ENCODE data around the gene AFAP1.
A peak's percentile ranks its signal among the peaks of the same experiment; 100 is the strongest.
"Not testable (repeated sequence)": the region's sequence is repeated elsewhere in the genome, so short reads cannot be mapped to it uniquely, and the experiment has no call there.

AFAP1 gene

DNA sequence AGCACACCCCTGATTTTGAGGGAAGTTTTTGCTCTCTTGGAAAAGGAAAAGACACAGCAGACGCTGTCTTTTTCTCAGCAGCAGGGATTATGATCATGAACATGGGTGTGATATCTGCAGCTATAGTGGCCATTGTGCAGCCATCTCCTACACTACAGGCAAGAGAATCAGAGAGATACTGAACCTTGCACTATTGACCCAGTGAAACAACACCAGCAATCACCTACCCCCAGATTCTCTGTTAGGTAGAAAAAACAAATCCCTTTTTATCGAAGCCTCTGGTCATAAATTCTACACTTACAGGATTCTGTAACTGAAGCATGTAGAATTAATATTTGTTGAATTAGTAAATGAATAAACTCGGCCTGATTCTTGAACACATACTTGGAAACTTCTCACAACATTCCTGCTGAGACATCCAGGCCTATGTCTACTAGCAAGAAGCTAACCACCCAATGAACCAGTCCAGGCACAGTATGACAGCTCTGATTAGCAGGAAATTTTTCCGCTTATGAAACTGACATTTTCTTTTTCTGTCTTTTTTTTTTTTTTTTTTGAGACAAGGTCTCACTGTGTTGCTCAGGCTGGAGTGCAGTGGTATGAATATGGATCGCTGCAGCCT is 5.0 kb upstream of the AFAP1 start:
- no peak for DNase-seq

DNA sequence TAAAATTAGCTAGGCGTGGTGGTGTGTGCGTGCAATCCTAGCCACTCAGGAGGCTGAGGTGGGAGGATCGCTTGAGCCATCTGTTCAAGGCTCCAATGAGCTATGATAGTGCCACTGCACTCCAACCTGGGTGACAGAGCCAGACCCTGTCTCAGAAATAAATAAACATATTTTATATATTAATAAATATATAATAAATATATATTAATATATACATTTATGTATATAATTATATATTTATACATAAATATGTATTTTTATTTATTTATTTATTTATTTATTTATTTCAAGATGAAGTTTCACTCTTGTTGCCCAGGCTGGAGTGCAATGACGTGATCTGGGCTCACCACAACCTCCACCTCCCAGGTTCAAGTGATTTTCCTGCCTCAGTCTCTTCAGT is 4.0 kb upstream of the AFAP1 start:
- not testable (repeated sequence) for DNase-seq

DNA sequence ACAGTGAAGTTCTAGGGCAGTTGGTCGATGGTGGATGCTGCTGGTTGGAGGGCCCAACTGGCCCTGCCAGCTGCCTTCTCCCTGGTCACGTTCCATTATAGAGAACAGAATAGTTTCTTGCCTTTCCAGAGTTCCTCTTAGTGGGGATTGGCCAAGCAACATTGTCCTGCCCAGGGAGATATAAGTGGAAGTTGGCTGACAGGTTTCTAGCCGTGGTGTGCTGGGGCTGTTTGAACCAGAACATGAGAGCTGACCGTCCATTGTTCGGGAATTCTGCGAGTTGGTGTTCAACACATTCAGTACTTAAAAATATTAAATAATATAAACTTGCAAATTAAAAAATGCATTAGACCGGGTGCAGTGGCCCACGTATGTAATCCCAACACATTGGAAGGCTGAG is 3.5 kb upstream of the AFAP1 start:
- no peak for DNase-seq

DNA sequence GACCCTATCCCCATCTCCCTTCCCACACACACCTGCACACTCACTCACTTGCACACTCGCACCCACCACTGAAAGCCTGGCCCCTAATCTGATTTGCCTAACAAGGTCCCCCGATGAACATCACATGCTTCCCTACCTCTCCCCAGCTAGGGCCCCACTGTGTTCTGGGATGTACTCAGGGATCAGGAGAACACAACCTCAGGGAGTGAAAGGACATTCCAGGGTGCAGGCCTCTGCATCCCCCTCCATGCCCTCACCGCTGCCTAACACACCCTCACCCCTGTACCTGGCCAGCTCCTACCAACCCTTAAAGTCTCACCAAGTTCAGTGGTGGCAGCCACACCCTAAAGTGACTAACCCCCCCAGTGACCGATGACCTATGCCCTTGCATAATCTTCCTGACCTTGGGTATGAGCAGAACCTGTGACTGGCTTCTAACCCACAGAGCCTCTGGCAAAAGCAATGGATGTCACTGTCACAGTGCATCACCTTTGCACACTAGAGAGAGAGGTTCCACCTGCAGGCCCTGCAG is 2.4 kb upstream of the AFAP1 start:
- no peak for DNase-seq

DNA sequence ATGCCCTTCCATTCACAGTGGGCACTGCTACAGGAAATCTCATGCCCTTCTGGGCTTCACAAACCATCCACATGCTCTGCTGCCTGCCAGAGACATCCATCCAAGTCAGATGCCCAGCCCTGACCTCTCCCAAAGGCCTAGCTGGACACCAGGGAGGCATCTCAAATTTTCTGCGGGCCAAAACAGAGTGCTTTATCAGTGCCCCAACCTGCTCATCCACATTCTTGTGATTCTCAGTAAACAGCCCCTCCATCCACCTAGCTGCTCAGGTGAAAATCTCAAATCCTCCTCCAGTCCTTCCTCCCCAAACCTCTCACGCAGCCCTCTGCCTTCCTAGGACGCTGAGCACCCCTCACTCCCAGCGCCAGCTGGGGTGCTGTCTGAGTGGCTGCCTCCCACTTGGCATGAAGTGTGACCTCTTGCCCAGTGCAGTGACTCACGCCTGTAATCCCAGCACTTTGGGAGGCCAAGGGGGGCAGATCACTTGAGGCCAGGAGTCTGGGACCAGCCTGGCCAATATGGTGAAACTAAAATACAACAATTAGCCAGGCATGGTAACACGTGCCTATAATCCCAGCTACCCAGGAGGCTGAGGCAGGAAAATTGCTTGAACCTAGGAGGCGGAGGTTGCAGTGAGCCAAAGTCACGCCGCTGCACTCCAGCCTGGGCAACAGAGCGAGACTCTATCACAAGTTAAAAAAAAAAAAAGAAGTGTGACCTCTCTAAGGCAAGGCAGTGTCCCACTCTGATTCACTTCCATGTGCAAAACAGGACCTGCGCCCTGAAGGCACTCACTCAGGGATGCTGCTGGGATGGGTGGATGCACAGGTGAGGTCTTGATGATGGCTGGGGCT is 1.7 kb upstream of the AFAP1 start:
- no peak for DNase-seq

DNA sequence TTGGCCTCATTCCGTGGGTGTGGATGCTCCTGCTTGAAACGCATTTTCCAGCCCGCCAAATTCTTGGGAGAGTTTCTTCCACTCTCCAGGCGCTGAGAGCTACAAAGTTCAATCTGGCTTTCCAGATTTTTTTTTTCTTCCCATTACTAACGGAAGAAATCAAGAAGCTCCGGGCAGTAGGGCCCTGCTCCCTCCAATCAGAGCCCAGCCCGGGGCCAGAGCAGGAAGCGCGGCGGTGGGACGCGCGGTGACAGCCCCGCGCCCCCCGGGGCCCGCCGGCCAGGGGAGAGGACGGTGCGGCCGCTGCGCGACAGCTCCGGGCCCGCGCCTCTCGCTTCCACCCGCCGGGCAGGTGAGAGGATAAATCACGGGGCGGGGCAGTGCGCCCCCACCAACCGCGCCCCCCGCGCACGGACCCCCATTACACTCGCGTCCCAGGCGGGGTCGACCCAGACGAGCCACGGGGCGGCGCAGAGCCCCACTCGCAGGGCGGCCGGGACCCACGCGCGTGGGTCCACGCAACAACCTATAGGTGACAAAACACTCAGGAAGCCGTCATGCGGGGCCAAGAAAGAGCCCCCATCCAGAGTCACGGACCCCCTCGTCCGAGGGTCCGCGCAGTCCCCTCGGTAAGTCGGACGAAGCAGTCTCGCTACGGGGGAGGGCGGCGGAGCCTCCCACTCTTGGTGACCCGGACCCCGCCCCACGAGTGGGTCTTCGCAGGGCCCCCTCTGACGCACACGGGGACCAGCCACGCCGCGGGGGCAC is 868 bp downstream of the AFAP1 start:
- no peak for DNase-seq

DNA sequence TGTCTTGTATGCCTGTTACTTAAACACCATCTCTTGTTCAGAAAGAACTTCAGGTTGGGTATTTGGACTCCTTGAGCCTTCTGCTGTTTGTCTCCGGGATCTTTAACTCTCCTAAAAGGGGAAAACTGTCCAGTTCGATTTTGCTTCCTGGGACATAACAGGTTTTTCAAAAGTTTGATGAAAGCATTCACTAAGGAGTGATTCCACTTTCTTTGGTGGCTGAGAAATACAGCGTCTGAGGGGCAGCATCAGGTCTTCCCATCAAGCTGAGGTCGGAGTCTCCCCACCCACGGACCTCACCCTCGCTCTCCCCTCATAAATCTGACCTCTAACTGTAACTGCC is 1.4 kb downstream of the AFAP1 start:
- DNase-seq, result no peak

DNA sequence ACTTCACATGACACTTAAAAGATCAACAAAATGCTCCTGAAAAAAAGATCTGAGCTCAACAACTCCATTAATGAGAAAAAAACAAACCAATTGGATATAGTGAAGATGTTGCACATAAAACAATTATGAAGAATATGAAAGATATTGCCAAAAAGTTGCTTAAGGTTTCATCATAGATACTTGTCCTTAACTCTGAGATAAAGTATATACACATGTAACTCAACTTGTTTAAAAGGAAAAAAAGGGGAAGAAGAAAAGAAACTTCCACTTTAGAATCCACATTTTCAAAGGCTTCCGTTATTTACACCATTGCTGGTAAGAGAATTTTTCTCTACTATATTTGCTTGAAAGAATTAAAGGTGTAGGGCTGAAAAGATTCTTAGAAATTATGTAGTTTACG is 2.7 kb downstream of the AFAP1 start:
- DNase-seq, result no peak

DNA sequence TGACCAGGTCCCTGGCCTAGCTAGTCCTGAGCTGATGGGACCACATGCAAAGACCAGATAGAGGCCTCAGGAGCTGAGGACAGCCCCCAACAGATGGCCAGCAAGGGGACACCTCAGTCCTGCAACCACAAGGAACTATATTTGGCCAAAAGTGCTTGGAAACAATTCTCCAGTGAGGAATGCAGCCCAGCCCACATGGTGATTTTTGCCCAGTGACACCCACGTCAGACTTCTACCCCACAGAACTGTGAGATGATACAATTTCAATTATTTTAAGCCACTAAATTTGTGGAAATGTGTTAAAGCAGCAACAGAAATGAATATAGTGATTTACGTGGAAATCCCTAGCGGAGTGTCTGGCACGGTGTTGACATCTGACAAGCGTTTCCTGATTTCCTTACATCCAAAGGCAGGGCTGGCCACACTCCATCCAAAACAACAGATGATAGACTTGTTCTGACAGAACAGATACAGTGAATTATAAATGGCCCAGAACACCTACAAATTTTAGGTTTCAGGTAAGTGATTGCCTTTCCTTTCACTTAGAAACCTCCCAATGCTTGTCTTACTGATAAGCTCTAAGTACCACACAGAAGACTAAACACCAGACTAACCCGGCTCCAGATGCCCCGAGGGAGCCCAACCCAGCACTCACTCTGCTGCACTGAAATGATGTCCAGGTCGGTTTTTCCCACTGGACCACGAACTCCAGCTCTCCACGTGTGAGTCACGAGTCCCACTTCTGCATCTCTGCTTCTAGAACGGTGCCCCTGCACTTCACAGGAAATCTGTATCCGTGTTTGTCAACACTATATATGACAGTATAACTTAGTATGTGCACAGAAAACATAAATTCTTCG is 5.8 kb downstream of the AFAP1 start:
- no peak for DNase-seq

DNA sequence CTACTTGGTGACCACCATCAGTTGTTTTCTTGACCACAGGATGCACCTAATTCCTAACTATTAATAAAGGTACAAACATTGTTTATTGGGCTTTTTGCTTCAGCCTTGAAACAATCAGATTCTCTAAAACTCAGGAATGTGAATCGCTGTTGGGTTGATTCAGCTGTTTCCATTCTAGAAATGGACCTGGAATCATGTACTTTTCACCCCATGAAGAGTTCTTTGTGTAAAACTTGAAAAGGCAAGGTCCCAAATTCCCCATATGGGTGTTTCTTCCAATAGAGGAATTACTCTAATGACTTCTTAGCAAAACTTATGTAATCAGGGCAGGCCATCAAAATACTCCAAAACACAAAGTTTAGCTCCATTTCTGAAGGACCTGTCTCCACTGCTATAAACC is 7.4 kb downstream of the AFAP1 start:
- no peak for DNase-seq

DNA sequence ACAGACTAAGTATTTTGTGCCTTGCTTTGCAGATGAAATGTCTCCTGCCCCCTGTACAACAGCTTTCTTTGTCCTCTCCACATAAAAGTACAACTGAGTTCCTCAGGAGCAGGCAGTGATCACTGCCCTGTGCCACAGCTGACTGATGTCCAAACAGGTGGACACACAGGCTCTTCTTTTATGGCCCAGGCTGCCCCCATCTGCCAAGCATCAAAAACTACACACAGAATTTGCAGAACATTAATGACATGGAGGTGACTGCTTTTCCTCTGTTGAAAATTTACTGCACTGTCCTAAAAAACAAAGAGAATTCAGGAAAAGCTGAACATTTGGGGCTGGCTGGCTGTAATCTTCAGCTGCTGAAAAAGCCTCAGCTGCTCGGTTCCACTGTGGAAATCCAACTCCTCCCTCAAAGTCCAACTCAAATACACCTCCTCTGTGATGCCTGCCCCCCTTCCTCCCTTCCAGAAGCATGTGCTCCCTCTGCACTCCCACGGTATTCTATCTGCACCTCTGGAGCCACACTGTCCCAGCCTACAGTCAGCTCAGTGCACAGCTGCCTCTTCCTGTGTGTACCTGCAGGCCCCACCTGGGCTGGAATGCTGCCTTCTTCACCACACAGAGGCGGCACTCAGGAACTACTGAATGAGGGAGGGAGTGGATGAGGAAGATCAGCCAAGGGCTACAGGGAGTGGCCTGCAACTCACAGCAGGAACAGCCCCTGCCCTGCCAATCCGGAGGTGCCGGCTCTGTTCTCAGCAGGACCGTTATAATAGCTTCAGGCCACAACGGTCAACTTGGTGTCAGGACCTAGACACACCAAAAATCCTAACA is 10.3 kb downstream of the AFAP1 start:
- DNase-seq, result peak; percentile 46

DNA sequence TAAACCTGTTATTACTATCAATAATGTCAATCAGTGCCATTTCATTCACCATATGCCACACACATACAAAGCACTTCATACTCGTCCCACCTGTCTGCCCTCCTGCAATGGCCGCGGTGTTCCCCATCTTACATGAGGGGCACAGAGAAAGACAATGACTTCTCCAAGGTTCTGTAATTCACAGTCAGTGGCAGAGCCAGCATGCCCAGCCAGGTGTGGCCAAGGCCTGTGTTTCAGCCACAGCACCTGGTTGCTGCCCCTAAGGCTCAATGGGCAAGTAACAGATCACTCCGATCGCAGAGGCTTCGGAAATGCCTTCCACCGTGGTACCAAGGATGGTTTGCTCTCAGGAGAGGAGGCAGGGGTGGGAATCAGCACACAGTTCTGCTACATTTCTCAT is 10.9 kb downstream of the AFAP1 start:
- peak; percentile 38 for DNase-seq

DNA sequence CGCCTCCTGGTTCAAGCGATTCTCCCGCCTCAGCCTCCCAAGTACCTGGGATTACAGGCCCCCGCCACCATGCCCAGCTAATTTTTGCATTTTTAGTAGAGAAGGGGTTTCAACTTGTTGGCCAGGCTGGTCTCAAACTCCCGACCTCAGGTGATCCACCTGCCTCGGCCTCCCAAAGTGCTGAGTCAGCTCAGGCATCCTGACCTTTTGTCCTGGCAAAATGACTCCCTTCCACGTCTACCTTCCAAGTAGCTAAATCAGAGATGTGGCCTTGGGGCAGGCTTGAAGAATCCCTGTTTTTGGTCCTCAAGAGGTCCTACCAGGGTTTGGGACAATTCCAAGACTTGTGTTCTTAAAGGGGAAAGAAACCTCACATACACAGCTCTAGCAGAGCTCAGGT is 12.8 kb downstream of the AFAP1 start:
- DNase-seq, result no peak

DNA sequence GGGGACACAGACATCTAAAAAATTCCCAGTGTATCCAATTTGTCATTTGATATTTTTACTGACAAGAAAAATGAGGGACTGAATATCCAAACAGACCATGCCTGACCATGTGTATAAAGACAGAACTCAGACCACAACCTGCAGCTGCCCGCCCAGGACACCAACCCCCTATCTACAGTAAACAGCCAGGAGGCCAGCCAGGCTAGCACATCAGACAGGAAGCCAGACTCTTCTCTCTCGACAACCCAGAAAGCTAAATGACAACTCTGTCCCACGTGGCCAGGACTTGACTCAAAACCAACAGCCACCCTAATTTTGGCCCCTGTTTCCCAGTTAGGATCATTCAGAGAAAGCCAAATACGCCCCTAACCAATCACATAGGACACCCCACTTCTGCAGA is 15.1 kb downstream of the AFAP1 start:
- DNase-seq, result no peak

DNA sequence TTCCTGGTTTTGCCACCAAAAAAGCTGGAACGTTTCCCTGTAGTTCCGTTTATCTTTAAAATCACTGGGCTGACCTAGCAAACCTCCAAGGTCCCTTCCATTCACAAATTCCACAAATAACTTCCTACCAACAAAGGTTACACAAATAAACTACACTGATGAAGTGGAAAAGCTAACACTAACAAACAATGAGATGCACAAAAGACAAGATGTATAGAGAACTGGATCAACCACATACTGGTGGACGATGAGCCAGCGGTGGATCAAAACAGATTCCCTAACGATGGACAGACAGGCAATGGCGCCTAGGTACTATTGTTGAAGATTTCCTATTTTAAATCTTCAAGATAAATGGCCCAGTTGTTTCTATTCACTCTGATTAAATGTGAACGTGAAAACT is 15.5 kb downstream of the AFAP1 start:
- no peak for DNase-seq

DNA sequence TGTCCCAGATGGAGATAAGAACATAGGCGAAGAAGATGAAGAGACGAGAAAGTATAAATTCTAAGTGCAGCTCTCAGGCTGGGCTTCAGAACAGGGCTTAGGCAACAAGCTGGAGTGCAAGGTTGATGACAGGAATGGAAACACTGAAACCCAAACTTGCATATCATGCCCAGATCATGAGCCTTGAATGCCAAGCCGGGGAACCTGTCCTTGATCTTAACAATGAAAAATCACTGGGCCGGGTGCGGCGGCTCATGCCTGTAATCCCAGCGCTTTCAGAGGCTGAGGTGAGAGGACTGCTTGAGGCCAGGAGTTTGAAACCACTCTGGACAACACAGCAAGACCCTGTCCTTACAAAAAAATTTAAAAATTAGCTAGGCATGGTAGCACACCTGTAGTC is 17.2 kb downstream of the AFAP1 start:
- DNase-seq, result no peak

DNA sequence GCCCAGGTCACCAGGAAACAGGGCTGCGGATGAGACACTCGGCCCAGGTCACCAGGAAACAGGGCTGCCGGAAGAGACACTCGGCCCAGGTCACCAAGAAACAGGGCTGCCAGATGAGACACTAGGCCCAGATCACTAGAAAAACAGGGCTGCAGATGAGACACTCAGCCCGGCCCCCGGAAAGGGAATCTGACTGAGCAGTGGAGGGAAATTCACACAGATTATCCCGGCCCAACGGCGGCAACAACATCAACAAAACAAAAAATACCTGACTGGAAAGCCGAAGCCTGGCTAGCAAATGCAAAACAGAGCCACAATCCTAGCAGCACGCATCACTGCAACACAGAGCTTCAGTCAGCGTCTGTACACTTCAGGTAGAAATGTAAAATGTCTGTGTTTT is 20.7 kb downstream of the AFAP1 start:
- no peak for DNase-seq

DNA sequence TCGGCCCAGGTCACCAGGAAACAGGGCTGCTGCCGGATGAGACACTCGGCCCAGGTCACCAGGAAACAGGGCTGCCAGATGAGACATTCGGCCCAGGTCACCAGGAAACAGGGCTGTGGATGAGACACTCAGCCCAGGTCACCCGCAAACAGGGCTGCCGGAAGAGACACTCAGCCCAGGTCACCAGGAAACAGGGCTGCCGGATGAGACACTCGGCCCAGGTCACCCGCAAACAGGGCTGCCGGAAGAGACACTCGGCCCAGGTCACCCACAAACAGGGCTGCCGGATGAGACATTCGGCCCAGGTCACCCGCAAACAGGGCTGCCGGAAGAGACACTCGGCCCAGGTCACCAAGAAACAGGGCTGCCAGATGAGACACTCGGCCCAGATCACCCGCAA is 21.5 kb downstream of the AFAP1 start:
- DNase-seq, result not testable (repeated sequence)

DNA sequence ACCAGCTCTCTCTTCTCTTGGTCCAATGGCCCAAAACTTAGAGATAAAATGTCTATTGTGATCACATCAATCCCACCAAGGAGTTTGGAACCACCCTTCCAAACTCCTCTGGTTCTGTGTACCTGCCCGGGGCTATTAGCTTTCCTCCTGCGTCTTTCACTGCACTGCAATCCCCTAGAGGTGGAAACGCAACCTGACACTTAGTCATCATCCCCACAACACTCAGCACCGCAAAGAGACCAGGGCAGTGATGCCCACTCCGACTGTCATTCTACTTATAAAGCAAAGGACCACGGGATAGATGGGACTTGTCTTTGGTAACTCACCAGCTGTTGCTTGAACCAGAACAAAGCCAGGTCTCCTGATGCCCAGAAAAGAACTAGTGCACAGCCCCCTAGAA is 22.0 kb downstream of the AFAP1 start:
- DNase-seq, result no peak

DNA sequence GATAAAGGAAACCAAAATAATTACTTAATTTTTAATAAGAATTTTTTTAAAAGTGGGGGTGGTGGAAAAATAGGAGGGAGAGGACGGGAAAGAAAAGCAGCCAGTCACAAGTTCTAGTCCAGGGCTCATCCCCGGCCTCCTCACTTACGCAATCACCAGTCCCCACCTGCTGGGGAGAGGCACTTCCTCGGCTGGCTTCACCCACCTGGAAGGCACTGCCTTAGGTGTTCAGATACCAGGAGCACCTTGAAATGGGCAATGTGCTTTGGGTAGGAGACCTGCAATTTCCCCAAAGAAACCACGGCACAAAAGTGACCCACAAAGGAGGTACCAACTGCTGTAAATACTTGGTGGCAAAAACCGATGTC is 23.8 kb downstream of the AFAP1 start:
- no peak for DNase-seq

DNA sequence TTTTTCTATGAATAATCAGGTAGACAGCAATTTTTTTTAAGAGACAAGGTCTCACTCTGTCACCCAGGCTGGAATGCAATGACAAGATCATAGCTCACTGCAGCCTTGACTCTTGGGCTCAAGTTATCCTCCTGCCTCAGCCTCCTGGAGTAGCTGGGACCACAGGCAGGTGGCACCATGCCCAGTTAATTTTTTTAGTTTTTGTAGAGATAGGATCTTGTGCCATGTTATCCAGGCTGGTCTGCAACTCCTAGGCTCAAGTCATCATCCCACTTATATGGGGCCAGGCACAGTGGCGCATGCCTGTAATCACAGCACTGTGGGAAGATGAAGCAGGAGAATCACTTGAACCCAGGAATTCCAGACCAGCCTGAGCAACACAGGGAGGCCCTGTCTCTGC is 26.8 kb downstream of the AFAP1 start:
- no peak for DNase-seq

DNA sequence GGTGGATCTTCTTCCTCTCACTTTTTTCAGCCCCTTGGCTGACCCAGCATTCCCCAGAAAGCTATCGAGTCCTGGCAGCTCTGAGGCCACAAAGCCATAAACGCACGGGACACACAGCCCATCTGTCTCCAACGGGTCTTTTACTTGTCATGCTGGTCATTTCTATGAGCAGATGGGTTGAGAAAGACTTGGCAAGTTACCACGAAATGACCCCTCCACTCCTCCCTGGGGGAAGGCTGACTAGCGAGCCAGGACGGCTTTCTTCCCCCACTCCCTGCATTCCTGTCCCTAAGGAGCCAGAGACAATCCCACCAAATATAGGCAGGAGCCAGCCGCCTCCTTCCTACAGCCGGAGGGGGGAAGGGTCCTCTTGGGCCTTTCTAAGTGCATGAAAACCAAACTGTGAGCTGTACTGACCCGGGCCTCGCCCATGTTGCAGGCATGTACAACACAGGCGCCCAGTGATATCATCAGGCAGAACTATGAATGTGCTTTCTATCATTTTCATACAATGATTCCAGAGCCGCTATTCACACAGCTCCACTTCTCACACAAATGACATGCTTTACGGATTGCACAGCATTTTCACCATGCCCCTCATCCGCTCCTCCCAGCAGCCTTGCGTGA is 28.6 kb downstream of the AFAP1 start:
- DNase-seq, result no peak

Data from activated CD8-positive, alpha-beta memory T cell treated with anti-CD3 and anti-CD28 coated beads for 24 hours (primary cell).